ENCODE data around the gene TRIAP1.
"Not testable (repeated sequence)": the region's sequence is repeated elsewhere in the genome, so short reads cannot be mapped to it uniquely, and the experiment has no call there.

The TRIAP1 gene

GRCh38 chr12:120468325-120468820 lies 22.2 kb upstream of the TRIAP1 start:
- no peak for DNase-seq

GRCh38 chr12:120467439-120467838 lies 21.3 kb upstream of the TRIAP1 start:
- DNase-seq = no peak

GRCh38 chr12:120466560-120467315 lies 20.6 kb upstream of the TRIAP1 start:
- DNase-seq = no peak

GRCh38 chr12:120465756-120466155 lies 19.6 kb upstream of the TRIAP1 start:
- no peak for DNase-seq

- DNase-seq = no peak
These were observed 17.5 kb upstream of the TRIAP1 start for GRCh38 chr12:120463712-120464111.

GRCh38 chr12:120462099-120462640 lies 16.0 kb upstream of the TRIAP1 start:
- DNase-seq = no peak

- no peak for DNase-seq
These were observed 14.0 kb upstream of the TRIAP1 start for GRCh38 chr12:120460157-120460556.

GRCh38 chr12:120457133-120457532 lies 10.9 kb upstream of the TRIAP1 start:
- DNase-seq = no peak

- DNase-seq = no peak
These were observed 9.1 kb upstream of the TRIAP1 start for GRCh38 chr12:120455302-120455701.

- DNase-seq = no peak
These were observed 7.8 kb upstream of the TRIAP1 start for GRCh38 chr12:120453977-120454376.

- DNase-seq = no peak
These were observed 7.0 kb upstream of the TRIAP1 start for GRCh38 chr12:120453060-120453750.

- DNase-seq = not testable (repeated sequence)
These were observed 6.3 kb upstream of the TRIAP1 start for GRCh38 chr12:120452524-120452923.

GRCh38 chr12:120447992-120448391 lies 1.8 kb upstream of the TRIAP1 start:
- DNase-seq = no peak

GRCh38 chr12:120446844-120447178 lies 627 bp upstream of the TRIAP1 start:
- not testable (repeated sequence) for DNase-seq

- DNase-seq = no peak
These were observed 1.5 kb downstream of the TRIAP1 start for GRCh38 chr12:120444676-120445075.

GRCh38 chr12:120439646-120440247 lies 6.4 kb downstream of the TRIAP1 start:
- DNase-seq = peak; percentile 11

- no peak for DNase-seq
These were observed 7.5 kb downstream of the TRIAP1 start for GRCh38 chr12:120438495-120439198.

GRCh38 chr12:120437735-120438494 lies 8.3 kb downstream of the TRIAP1 start, which contains the start of gene COX6A1:
COX6A1 (plus strand) TSS chr12:120438113; CDS start chr12:120438127, 14 bp downstream.
- peak; percentile 95 for DNase-seq

GRCh38 chr12:120432772-120433525 lies 13.2 kb downstream of the TRIAP1 start:
- DNase-seq = no peak

GRCh38 chr12:120429368-120429767 lies 16.8 kb downstream of the TRIAP1 start:
- no peak for DNase-seq

GRCh38 chr12:120428597-120429229 lies 17.5 kb downstream of the TRIAP1 start:
- no peak for DNase-seq

Data from amniotic stem cell (primary cell).